ENCODE measurements around the gene LRMDA.

LRMDA gene

GRCh38 chr10:76305930-76306615 is 874.6 kb downstream of the LRMDA start:
- DNase-seq (ENCODE audit: low read depth) = no peak

GRCh38 chr10:76306856-76307255 is 875.4 kb downstream of the LRMDA start:
- no peak for DNase-seq (ENCODE audit: low read depth)

- DNase-seq (ENCODE audit: low read depth) = no peak
Observed at GRCh38 chr10:76309070-76309469, 877.6 kb downstream of the LRMDA start.

- DNase-seq (ENCODE audit: low read depth) = no peak
Observed at GRCh38 chr10:76309741-76310587, 878.5 kb downstream of the LRMDA start.

- no peak for DNase-seq (ENCODE audit: low read depth)
Observed at GRCh38 chr10:76310588-76311080, 879.2 kb downstream of the LRMDA start.

GRCh38 chr10:76311752-76312636 is 880.6 kb downstream of the LRMDA start:
- no peak for DNase-seq (ENCODE audit: low read depth)

GRCh38 chr10:76315240-76315639 is 883.8 kb downstream of the LRMDA start:
- no peak for DNase-seq (ENCODE audit: low read depth)

GRCh38 chr10:76316234-76316633 is 884.8 kb downstream of the LRMDA start:
- no peak for DNase-seq (ENCODE audit: low read depth)

- DNase-seq (ENCODE audit: low read depth) = no peak
Observed at GRCh38 chr10:76317078-76317477, 885.7 kb downstream of the LRMDA start.

GRCh38 chr10:76318211-76318610 is 886.8 kb downstream of the LRMDA start:
- no peak for DNase-seq (ENCODE audit: low read depth)

- DNase-seq (ENCODE audit: low read depth) = no peak
Observed at GRCh38 chr10:76319661-76320060, 888.2 kb downstream of the LRMDA start.

- DNase-seq (ENCODE audit: low read depth) = no peak
Observed at GRCh38 chr10:76324283-76324682, 892.9 kb downstream of the LRMDA start.

- DNase-seq (ENCODE audit: low read depth) = no peak
Observed at GRCh38 chr10:76327441-76327840, 896.0 kb downstream of the LRMDA start.

GRCh38 chr10:76328348-76328747 is 896.9 kb downstream of the LRMDA start:
- DNase-seq (ENCODE audit: low read depth) = no peak

- DNase-seq (ENCODE audit: low read depth) = no peak
Observed at GRCh38 chr10:76329891-76330575, 898.6 kb downstream of the LRMDA start.

- no peak for DNase-seq (ENCODE audit: low read depth)
Observed at GRCh38 chr10:76331742-76332141, 900.3 kb downstream of the LRMDA start.

- no peak for DNase-seq (ENCODE audit: low read depth)
Observed at GRCh38 chr10:76333326-76333725, 901.9 kb downstream of the LRMDA start.

GRCh38 chr10:76333796-76334195 is 902.4 kb downstream of the LRMDA start:
- no peak for DNase-seq (ENCODE audit: low read depth)

- no peak for DNase-seq (ENCODE audit: low read depth)
Observed at GRCh38 chr10:76334255-76334654, 902.8 kb downstream of the LRMDA start.

GRCh38 chr10:76336213-76336963 is 905.0 kb downstream of the LRMDA start:
- DNase-seq (ENCODE audit: low read depth) = no peak

GRCh38 chr10:76337641-76338040 is 906.2 kb downstream of the LRMDA start:
- DNase-seq (ENCODE audit: low read depth) = no peak

All from T follicular helper cell (primary cell).